ENCODE results near the gene COL7A1.

- TF ChIP-seq EP300 (IDR thresholded peaks at IDR 0.05; ENCODE audit: borderline replicate concordance) = no peak
- TF ChIP-seq TCF12 (IDR thresholded peaks at IDR 0.05; ENCODE audit: low read depth) = no peak
- no peak for TF ChIP-seq REST (IDR thresholded peaks at IDR 0.05; ENCODE audit: low read depth)
- TF ChIP-seq MAX (IDR thresholded peaks at IDR 0.05) = no peak
- TF ChIP-seq CREB1 (IDR thresholded peaks at IDR 0.05; ENCODE audit: low read depth) = no peak
- TF ChIP-seq NFIC (IDR thresholded peaks at IDR 0.05) = no peak
- TF ChIP-seq TAF1 (IDR thresholded peaks at IDR 0.05; ENCODE audit: low read depth) = no peak
- TF ChIP-seq FOXM1 (IDR thresholded peaks at IDR 0.05; ENCODE audit: borderline replicate concordance, low read depth) = no peak
- TF ChIP-seq RAD21 (IDR thresholded peaks at IDR 0.05; ENCODE audit: low read depth) = no peak
- no peak for TF ChIP-seq EGR1 (IDR thresholded peaks at IDR 0.05)
Observed at GRCh38 chr3:48593337-48593736, 1.8 kb downstream of the COL7A1 start.
